HG03565 (cell line): ENCODE results near the gene SMURF2.
"Not testable (repeated sequence)": the region's sequence is repeated elsewhere in the genome, so short reads cannot be mapped to it uniquely, and the experiment has no call there.

Experiments
- ATAC-seq: cut with Tn5 transposase; IDR thresholded peaks from one replicate; pipeline ENCODE4 v1.9.1; 2021; ENCODE audit warnings: mild to moderate bottlenecking, moderate library complexity; ENCODE audit not compliant: unreplicated experiment

Gene SMURF2

DNA sequence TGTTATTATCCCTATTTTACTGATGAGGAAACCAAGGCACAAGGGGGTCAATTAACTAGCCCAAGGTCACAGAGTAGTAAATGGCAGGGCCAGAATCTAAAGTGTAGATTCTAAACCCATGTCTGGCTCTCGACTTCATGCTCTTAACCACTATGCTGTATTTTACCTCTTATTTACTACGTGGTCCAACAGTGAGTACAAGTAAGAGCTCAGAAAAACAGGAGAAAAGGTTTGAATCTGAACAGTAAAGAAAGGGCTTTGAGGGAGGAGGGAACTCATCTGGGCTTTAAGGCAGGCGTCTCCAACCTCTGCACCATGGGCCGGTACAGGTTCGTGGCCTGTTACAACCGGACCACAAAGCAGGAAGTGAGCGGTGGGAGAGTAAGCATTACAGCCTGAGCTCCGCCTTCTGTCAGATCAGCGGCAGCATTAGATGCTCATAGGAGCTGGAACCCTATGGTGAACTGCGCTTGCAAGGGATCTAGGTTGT is 62.9 kb downstream of the SMURF2 start:
- ATAC-seq, result no peak

DNA sequence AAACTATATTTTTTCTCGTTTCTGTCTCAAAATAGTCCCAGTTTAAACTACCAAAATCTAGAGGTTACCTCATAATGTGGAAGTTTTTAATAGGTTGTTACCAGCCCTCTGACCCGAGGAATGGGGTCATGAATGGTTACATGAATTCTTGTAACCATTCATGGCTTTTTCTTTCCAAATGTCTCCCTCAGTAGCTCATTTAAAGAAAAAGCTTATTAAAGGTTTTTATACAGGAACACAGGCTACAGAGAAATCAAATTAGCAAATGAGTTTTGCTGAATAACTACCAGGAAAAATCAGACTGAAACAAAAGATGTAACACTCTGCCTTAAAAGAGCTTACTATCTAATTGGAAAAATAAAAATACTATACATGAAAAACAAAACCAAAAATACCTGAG is 63.4 kb downstream of the SMURF2 start:
- no peak for ATAC-seq

- no peak for ATAC-seq
These were observed 65.1 kb downstream of the SMURF2 start for GRCh38 chr17:64596988-64597387.

GRCh38 chr17:64596439-64596838 is 65.7 kb downstream of the SMURF2 start:
- no peak for ATAC-seq

DNA sequence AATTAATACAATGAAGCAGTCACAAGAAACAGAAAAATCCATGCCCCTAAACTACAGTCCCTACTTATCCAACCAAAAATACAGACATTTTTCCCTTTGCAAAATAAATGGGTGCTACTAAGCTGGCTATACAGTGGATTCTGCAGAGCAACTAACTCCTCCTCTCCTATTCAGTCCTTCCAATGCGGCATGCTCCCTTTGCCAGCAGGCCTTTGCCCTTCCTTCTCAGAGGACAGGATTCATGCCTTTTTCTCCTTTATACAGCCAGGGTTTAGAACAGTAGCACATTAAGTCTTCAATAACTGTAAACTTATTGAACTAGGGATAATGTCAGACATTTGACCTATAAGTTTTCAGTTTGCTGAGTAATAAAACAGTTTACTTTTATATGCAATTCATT is 70.2 kb downstream of the SMURF2 start:
- no peak for ATAC-seq

- ATAC-seq, result no peak
These were observed 77.0 kb downstream of the SMURF2 start for GRCh38 chr17:64585146-64585545.

GRCh38 chr17:64583038-64583437 is 79.1 kb downstream of the SMURF2 start:
- no peak for ATAC-seq

GRCh38 chr17:64580384-64581315 is 81.5 kb downstream of the SMURF2 start:
- ATAC-seq, result no peak

- no peak for ATAC-seq
These were observed 82.2 kb downstream of the SMURF2 start for GRCh38 chr17:64579917-64580316.

GRCh38 chr17:64577025-64577424 is 85.1 kb downstream of the SMURF2 start:
- not testable (repeated sequence) for ATAC-seq

- ATAC-seq, result no peak
These were observed 86.7 kb downstream of the SMURF2 start for GRCh38 chr17:64575431-64575830.

DNA sequence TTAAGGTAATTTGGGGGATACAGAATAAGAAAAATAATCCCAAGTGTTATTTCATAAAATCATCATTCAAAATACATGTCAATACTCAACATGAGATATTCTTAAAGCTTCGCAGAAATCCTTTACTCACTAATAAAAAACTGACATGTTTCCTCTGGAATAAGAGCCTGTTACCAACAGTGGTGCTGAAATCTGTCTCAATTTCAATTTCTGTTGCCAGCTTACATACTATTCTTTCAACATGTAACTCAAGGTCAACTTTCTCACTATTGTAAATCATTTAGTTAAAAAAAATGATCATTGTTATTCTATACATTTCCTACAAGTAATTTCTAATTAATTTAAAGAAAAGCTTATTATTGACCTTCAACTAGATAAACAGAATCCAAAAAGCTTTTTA is 87.5 kb downstream of the SMURF2 start:
- ATAC-seq, result no peak

- no peak for ATAC-seq
These were observed 88.9 kb downstream of the SMURF2 start for GRCh38 chr17:64573214-64573613.

GRCh38 chr17:64572682-64573154 is 89.4 kb downstream of the SMURF2 start:
- ATAC-seq, result no peak

- no peak for ATAC-seq
These were observed 90.4 kb downstream of the SMURF2 start for GRCh38 chr17:64571746-64572145.

GRCh38 chr17:64565563-64565962 is 96.5 kb downstream of the SMURF2 start:
- no peak for ATAC-seq

GRCh38 chr17:64564098-64564497 is 98.0 kb downstream of the SMURF2 start:
- ATAC-seq, result no peak

DNA sequence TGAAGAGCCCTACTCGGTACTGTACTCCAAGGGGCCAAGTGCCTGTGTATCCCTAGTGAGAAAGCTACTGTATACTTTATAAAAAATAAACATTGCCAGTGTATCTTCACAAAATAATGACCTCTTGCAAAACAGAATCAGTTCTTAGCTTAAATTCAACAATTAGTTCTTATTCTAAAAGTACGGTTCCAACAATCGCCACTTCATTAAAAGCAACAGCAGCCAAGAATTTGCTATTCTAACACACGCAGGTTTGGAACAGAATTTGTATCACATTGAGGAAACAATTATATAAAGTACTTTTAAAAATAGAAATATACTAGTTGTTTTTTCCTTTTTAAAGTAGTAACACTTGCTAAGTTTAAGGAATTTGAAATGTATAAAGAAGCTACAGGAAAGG is 106.8 kb downstream of the SMURF2 start:
- ATAC-seq, result no peak

DNA sequence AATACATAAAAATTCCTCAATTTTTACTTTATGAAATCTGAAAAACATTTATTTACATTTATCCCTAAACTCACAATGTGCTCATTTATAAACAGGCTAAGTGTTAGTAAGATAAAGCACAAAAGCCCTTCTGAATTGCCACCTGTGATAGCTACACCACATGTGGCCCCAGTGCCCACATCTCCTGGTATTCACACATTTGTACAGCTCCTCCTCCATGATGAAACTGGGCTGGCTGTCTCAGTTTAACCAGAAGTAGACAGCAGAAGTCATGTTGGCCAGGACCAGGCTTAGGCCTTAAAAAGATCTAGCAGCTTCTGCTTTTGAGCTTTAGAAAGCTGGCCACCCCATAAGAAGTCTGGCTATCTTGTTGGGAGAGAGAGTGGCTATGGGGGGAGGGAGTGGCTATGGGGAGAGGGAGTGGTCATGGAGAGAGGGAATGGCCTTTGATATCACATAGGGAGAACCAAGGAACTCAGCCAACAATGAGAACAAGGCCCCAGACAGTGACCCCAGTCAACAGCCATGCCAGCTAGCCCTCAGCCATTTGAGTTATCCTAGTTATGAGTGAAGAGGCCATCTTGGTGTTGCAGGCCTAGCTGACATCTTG is 108.0 kb downstream of the SMURF2 start:
- ATAC-seq, result no peak

DNA sequence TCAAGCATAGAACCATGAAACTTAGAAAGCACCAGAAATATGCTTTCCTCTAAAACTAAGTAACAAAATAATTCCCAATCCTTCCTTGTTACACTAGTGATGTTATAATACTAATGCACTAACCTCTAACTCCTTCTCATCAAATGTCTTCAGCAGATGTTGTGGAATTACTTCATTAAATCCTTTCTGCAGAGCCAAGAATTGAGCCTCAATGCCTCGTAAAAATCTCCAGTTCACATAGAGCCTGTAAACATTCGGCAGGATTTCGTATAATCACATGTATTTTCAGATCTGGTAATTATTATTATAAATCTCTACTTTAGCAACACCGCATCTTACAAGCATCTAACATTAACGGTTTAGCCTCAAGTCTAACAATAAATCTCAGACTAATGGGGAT is 110.6 kb downstream of the SMURF2 start:
- no peak for ATAC-seq

DNA sequence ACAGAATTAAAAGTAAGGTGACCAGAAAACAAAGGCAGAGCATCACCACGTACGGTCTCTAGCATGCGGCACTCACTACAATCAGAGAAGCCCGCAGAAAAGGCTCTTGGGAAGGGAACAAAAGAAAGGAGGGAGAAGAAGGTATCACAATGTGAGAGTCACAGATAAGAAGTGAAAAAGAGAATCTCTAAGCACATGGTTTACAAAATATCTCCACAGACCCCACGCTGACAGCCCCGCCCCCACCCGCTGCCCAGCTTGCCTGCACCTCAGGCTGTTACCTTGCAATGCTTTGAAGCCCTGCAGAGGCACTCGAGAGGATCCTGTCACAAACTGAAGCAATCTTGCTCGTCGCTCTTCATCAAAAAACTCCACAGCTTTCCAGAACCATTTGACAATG is 114.8 kb downstream of the SMURF2 start:
- ATAC-seq, result no peak

GRCh38 chr17:64546716-64547115 is 115.4 kb downstream of the SMURF2 start:
- ATAC-seq, result no peak
